Panc1 (cell line): ENCODE measurements around the gene RAB6B.

ENCODE experiments used
- POLR2AphosphoS5 ChIP-seq: IDR thresholded peaks from 2 replicates; pipeline ENCODE4 v1.6.1; 2012; ENCODE audit warnings: mild to moderate bottlenecking, low read depth, low read length, moderate library complexity
- TF ChIP-seq, protein P1 (sequence below): fragments of 450-650 bp; IDR thresholded peaks from 2 replicates; pipeline ENCODE4 v1.5.1; 2017; ENCODE audit warnings: mild to moderate bottlenecking

DNA sequence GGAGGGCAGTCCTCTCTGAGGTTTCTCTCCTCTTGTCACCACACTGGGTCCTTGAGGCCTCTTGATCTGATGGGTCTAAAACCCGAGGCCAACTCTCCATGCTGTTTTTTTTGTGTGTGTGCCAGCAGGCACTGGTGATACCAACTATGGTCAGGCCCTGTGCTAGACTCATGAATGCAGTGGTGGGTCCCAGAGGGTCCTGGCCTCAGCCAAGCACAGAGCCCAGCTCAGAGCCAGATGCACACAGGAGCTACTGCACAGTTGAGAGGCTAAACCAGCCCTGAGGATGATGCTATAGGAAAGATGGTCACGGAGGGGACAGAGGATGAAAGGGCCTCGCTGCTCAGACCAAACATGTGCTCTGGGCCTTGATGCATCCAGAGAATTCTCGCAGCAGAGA is 33.5 kb downstream of the RAB6B start:
- TF ChIP-seq, protein P1, sequence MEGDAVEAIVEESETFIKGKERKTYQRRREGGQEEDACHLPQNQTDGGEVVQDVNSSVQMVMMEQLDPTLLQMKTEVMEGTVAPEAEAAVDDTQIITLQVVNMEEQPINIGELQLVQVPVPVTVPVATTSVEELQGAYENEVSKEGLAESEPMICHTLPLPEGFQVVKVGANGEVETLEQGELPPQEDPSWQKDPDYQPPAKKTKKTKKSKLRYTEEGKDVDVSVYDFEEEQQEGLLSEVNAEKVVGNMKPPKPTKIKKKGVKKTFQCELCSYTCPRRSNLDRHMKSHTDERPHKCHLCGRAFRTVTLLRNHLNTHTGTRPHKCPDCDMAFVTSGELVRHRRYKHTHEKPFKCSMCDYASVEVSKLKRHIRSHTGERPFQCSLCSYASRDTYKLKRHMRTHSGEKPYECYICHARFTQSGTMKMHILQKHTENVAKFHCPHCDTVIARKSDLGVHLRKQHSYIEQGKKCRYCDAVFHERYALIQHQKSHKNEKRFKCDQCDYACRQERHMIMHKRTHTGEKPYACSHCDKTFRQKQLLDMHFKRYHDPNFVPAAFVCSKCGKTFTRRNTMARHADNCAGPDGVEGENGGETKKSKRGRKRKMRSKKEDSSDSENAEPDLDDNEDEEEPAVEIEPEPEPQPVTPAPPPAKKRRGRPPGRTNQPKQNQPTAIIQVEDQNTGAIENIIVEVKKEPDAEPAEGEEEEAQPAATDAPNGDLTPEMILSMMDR, result no peak
- no peak for TF ChIP-seq POLR2AphosphoS5
